ENCODE results near the gene SLC25A20.
A peak's percentile ranks its signal among the peaks of the same experiment; 100 is the strongest.

SLC25A20 gene

GRCh38 chr3:48858709-48859108 is 40.0 kb downstream of the SLC25A20 start:
- TF ChIP-seq CTCF (IDR thresholded peaks at IDR 0.05; ENCODE audit: low read depth, low read length) = no peak
- no peak for DNase-seq (ENCODE audit: low read depth, low spot score)
- H3K4me3 ChIP-seq (ENCODE audit: low read depth, low read length) = no peak overlapping the region
- in situ Hi-C loops (cut with HindIII; ENCODE audit: low sequenced_read_pairs) = no loop called here

- no peak for DNase-seq (ENCODE audit: low read depth, low spot score)
- no peak overlapping the region for H3K4me3 ChIP-seq (ENCODE audit: low read depth, low read length)
- no peak for TF ChIP-seq CTCF (IDR thresholded peaks at IDR 0.05; ENCODE audit: low read depth, low read length)
- in situ Hi-C loops (cut with HindIII; ENCODE audit: low sequenced_read_pairs) = no loop called here
Observed at GRCh38 chr3:48857641-48858040, 41.0 kb downstream of the SLC25A20 start.

- no peak overlapping the region for H3K4me3 ChIP-seq (ENCODE audit: low read depth, low read length)
- no peak for DNase-seq (ENCODE audit: low read depth, low spot score)
- in situ Hi-C loops (cut with HindIII; ENCODE audit: low sequenced_read_pairs) = no loop called here
- TF ChIP-seq CTCF (IDR thresholded peaks at IDR 0.05; ENCODE audit: low read depth, low read length) = no peak
Observed at GRCh38 chr3:48856469-48856868, 42.2 kb downstream of the SLC25A20 start.

- TF ChIP-seq CTCF (IDR thresholded peaks at IDR 0.05; ENCODE audit: low read depth, low read length) = no peak
- H3K4me3 ChIP-seq (ENCODE audit: low read depth, low read length) = no peak overlapping the region
- in situ Hi-C loops (cut with HindIII; ENCODE audit: low sequenced_read_pairs) = no loop called here
- DNase-seq (ENCODE audit: low read depth, low spot score) = no peak
Observed at GRCh38 chr3:48855681-48856447, 42.8 kb downstream of the SLC25A20 start.

- no peak overlapping the region for H3K4me3 ChIP-seq (ENCODE audit: low read depth, low read length)
- in situ Hi-C loops (cut with HindIII; ENCODE audit: low sequenced_read_pairs) = no loop called here
- DNase-seq (ENCODE audit: low read depth, low spot score) = no peak
- TF ChIP-seq CTCF (IDR thresholded peaks at IDR 0.05; ENCODE audit: low read depth, low read length) = no peak
Observed at GRCh38 chr3:48852151-48852550, 46.5 kb downstream of the SLC25A20 start.

- H3K4me3 ChIP-seq (ENCODE audit: low read depth, low read length) = no peak overlapping the region
- no peak for TF ChIP-seq CTCF (IDR thresholded peaks at IDR 0.05; ENCODE audit: low read depth, low read length)
- in situ Hi-C loops (cut with HindIII; ENCODE audit: low sequenced_read_pairs) = no loop called here
- peak; percentile 51 for DNase-seq (ENCODE audit: low read depth, low spot score)
Observed at GRCh38 chr3:48851407-48851806, 47.3 kb downstream of the SLC25A20 start.
